NCI-H2081 (cell line): ENCODE measurements around the gene DENND5B.
A peak's percentile ranks its signal among the peaks of the same experiment; 100 is the strongest.
"Not testable (repeated sequence)": the region's sequence is repeated elsewhere in the genome, so short reads cannot be mapped to it uniquely, and the experiment has no call there.

Experiments
- DNase-seq, 2 experiments: peaks; one replicate each; lab custom pipeline; 2025; lab: John Stamatoyannopoulos, UW

Gene DENND5B

GRCh38 chr12:31557707-31558106 is 33.2 kb downstream of the DENND5B start:
- DNase-seq: no peak

- DNase-seq: not testable (repeated sequence)
These were observed 35.5 kb downstream of the DENND5B start for GRCh38 chr12:31555466-31555865.

GRCh38 chr12:31550590-31550989 is 40.3 kb downstream of the DENND5B start:
- not testable (repeated sequence) for DNase-seq

GRCh38 chr12:31536672-31537071 is 54.3 kb downstream of the DENND5B start:
- DNase-seq: no peak

GRCh38 chr12:31533470-31533869 is 57.5 kb downstream of the DENND5B start:
- no peak for DNase-seq

- no peak for DNase-seq
These were observed 59.0 kb downstream of the DENND5B start for GRCh38 chr12:31531893-31532292.

GRCh38 chr12:31528095-31528494 is 62.8 kb downstream of the DENND5B start:
- DNase-seq: no peak

- DNase-seq: no peak
These were observed 63.9 kb downstream of the DENND5B start for GRCh38 chr12:31527083-31527482.

GRCh38 chr12:31526158-31526546 is 64.8 kb downstream of the DENND5B start:
- DNase-seq: no peak

GRCh38 chr12:31525496-31526157 is 65.3 kb downstream of the DENND5B start:
- DNase-seq: no peak

- no peak for DNase-seq
These were observed 66.0 kb downstream of the DENND5B start for GRCh38 chr12:31524791-31525495.

- no peak for DNase-seq
These were observed 67.6 kb downstream of the DENND5B start for GRCh38 chr12:31523306-31523705.

GRCh38 chr12:31522607-31523006 is 68.3 kb downstream of the DENND5B start:
- no peak for DNase-seq

GRCh38 chr12:31521964-31522363 is 69.0 kb downstream of the DENND5B start:
- peak in 1 of 2 experiments; percentile 46 for DNase-seq

- DNase-seq: no peak
These were observed 71.4 kb downstream of the DENND5B start for GRCh38 chr12:31519511-31519910.

GRCh38 chr12:31518680-31519227 is 72.2 kb downstream of the DENND5B start:
- peak; percentile 69 to 94 for DNase-seq

GRCh38 chr12:31517994-31518393 is 72.9 kb downstream of the DENND5B start:
- DNase-seq: peak in 1 of 2 experiments; percentile 54

- no peak for DNase-seq
These were observed 74.2 kb downstream of the DENND5B start for GRCh38 chr12:31516702-31517101.

GRCh38 chr12:31514912-31515311 is 76.0 kb downstream of the DENND5B start:
- DNase-seq: no peak

GRCh38 chr12:31510034-31510433 is 80.9 kb downstream of the DENND5B start:
- DNase-seq: no peak

- no peak for DNase-seq
These were observed 82.3 kb downstream of the DENND5B start for GRCh38 chr12:31508436-31509150.

GRCh38 chr12:31507966-31508365 is 83.0 kb downstream of the DENND5B start:
- DNase-seq: no peak
